ENCODE data around the gene ZFP36L1.
A peak's percentile ranks its signal among the peaks of the same experiment; 100 is the strongest.
"Not testable (repeated sequence)": the region's sequence is repeated elsewhere in the genome, so short reads cannot be mapped to it uniquely, and the experiment has no call there.

The ZFP36L1 gene

GRCh38 chr14:68784226-68784910 is 8.5 kb downstream of the ZFP36L1 start:
- DNase-seq: no peak

- DNase-seq: no peak
These were observed 9.2 kb downstream of the ZFP36L1 start for GRCh38 chr14:68783408-68784225.

GRCh38 chr14:68782091-68782981 is 10.5 kb downstream of the ZFP36L1 start:
- no peak for DNase-seq

DNA sequence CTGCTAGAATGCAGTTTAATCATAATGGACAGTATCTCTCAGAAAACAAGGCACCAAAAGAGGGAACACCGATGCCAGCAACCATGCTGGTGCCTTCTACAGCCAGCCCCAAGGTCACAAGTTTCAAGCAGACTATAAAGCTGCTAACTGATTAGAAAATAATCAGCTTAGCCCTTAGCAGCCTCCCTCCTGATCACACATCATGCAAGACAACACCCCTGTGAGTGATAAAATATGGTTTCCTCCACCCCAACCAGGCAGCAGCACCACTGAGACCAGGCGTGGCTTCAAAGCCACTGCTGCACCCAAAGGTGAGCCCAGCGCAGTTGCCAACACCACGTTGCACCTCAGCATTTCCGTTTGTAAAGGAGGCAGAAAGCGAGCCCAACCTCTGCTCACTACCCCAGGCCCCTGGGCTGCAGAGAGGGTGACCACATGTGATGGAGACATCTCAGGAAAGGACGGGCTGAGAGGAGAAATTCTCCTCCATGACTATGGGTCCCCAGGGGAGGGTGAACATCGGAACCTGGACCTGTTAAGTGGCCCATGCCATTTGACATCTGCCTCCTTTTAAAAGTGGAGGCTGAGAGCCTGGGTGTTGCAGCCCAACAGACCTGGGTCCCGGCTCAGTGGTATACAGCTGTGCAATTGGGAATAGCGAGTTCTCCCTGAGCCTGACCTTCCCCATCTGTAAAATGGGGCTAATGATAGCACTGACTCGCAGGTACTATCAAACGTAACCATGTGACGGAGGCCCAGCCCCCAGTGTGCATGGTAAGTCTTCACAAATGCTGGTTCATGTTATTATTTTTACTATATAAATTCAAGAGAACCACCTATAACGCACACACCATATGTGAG is 11.5 kb downstream of the ZFP36L1 start:
- DNase-seq: no peak

DNA sequence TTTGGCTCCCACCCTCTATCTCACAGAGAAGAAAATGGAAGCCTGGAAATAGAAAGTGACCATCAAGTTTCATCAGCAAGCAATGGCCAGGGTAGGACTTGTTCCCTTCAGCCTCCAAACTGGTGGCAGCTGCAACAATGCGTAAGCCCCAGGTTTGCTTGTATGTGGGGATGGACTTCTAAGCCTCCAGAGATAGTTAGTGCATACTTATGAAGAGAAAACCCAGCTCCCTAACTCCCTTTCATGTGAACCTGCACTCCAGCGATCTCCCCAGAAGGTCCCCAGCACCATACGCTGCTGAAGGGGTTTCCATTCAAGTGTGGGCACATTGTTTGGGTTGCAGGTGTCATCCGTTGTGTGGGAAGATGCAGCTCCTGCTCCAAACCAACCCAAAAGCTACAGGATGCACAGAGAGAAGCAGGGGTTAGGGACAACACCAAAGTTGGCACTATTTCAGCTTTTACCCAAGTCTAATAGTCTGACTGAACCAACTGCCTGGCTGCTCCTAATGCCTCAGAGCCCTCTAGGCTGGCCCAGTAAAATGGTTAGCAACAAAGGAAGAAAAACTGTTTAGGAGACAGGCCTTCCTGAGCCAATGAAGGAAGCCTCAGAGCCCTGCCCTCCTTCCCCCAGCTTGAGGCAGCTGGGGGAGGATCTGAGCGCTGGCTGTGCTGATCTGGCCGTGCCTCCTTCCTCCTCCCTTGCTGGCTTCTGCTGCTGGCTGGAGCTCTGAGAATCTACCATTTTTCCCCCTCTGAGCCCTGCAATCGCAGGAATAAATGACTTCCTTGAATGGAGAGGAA is 12.3 kb downstream of the ZFP36L1 start:
- peak; percentile 70 to 87 for DNase-seq

- DNase-seq: no peak
These were observed 13.0 kb downstream of the ZFP36L1 start for GRCh38 chr14:68779761-68780323.

DNA sequence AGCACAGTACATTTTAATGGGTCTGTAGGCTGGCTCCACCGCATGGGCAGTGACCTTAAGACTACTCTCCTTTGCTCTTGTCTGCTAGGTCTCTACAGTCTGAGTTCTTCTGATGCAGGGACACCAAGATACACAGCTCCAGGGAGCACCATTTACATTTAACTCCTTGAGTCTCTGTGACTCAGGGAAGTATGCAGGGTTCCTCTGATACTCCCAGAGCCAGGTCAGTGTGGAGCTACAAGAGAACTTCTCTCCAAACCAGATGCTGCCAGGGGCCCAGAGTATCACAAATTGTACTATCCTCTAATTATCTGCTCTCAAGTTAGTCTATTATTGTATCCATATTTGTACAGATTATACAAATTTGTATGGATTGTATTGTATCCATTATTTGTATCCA is 15.2 kb downstream of the ZFP36L1 start:
- no peak for DNase-seq

- DNase-seq: peak; percentile 54 to 85
These were observed 17.2 kb downstream of the ZFP36L1 start for GRCh38 chr14:68775614-68776126.

GRCh38 chr14:68774771-68775613 is 17.9 kb downstream of the ZFP36L1 start:
- peak; percentile 76 to 83 for DNase-seq

DNA sequence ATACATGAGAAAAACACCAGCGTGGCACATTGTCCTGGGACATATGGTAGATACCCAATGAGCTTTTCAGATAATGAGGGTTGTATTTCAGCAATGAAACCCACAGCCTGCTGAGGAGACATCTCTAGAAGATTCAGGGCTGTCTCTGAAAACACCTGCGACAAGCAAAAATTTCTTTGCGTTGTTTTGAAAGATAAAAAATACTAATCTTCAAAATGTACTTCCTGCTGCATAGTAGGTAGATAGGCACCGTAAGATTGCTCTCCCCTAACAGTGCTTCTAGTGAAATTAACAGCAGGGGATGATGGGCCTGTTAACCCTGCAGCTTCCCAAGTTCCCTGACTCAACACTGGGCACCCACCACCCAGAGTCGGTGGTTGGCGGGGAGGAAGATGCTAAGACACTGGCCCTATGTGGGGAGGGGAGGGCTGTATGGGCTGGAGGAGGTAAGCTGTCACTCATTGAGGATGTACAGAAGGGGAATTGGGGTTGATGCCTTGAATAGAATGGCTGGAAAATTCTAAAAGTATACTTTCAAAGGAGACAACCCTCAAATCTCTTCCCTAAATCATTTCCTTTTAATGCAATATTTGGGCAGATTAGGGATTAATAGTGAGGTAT is 20.0 kb downstream of the ZFP36L1 start:
- DNase-seq: no peak

- DNase-seq: peak; percentile 38 to 52
These were observed 21.2 kb downstream of the ZFP36L1 start for GRCh38 chr14:68771631-68772030.

- DNase-seq: no peak
These were observed 22.1 kb downstream of the ZFP36L1 start for GRCh38 chr14:68770553-68771286.

DNA sequence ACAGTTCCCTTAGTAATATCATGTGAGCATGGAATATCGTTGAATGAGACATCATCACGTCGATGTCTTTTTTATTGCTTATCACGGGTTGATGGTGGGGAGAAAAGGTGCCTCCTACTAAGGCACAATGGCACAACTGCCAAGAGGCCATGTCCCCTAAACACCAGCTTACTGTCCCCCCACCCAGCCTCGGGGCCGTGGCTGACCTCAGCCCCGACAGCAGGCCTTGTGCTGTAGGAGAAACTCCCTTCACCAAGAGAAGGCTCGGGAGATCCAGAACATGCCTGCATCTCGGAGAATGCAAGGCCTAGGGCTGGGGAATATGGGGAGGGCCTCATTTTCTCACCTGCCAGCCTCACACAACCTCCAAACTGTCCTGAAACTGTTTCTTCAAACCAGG is 22.8 kb downstream of the ZFP36L1 start:
- DNase-seq: no peak

DNA sequence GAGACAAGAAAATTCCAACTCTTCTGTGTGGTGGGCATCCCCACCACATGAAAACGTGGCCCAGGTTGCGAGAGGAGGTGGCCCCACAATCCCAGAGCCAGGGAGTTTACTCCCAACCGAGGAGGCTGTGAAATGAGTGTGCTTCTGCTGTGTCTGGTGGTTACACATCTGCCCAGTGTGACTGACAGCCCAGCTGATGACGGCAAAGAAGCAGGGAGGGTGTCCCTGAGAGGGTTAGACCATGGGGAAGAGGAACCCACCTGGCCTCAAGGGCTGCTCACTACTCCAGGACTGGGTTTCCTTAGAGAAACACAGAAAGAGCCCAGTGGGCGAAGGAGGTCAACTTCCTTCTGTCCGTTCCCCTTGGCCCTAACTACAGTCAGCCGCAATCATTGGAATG is 24.6 kb downstream of the ZFP36L1 start:
- no peak for DNase-seq

GRCh38 chr14:68767248-68767645 is 25.6 kb downstream of the ZFP36L1 start:
- DNase-seq: no peak

GRCh38 chr14:68766299-68767247 is 26.3 kb downstream of the ZFP36L1 start:
- no peak for DNase-seq

GRCh38 chr14:68763843-68764242 is 29.0 kb downstream of the ZFP36L1 start:
- not testable (repeated sequence) for DNase-seq
